HG03469 (cell line): Measurements from ENCODE around the gene C5orf15.
"Not testable (repeated sequence)": the region's sequence is repeated elsewhere in the genome, so short reads cannot be mapped to it uniquely, and the experiment has no call there.

Experiments used
- ATAC-seq: cut with Tn5 transposase; IDR thresholded peaks from one replicate; pipeline ENCODE4 v1.9.1; 2021; ENCODE audit warnings: mild to moderate bottlenecking, moderate library complexity, moderate number of reproducible peaks; ENCODE audit not compliant: unreplicated experiment

Gene C5orf15

DNA sequence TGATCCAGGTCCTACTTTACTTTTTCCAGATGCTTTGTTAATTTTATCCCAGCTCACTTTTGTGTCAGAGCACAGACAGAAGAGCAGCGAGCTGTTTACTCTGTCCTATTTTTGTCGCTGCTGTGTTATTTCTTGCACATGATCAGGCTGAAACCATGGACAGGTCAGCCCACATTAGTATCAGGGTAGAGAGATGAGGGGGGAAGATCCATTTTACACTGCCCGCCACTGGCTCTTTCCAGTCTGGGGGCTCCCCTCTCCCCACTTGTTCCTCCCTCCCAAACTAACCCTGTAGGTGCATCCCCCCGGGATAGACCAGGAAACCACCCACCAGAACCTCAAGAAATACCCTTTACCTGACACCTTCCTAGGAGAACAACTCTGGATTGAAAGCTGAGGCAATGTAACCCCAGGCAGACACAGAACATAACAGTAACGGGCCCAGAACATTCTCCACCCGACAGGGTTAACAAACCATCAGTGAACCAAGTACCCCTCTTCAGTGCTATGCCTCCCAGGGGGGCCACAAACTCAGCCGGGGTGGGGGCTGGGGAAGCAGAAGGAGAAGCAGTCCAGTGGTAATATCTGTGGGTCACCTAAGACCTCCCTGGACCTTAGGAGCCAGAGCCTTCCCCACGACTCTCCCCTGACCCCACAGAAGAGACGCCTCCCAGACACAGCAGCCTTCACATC lies 26.0 kb upstream of the C5orf15 start:
- ATAC-seq = no peak

DNA sequence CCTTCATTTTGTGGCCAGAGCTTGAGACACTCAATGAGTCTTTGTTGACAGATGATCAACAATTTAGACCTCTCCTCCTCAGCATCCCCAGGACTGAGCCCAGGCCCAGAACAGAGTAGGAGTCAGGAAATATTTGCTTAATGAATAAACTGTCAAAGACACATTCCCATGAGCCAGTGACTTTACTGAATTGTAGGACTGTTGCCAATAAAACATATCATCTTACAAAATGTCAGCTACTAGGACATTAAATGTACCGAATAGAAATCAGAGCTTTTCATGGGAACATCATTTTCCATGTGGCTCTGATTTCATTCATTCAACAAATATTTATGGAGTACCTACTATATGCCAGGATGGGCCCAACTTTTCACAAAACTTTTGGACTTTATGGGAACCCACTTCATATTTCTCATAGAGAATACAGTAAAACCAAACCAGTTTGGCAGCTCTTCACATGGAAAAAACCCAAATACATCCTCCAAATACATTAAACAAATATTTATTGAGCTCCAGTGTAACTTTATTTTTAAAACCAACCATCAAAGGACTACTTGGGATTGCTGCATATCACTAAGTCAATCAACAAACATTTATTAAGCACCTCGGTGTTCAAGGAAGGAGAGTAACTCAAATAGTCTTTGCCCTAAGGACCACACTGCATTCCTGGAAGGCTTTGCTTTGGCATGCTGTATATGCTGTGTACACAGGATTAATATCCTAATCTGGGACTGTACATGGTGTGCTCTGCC lies 24.9 kb upstream of the C5orf15 start:
- ATAC-seq = no peak

DNA sequence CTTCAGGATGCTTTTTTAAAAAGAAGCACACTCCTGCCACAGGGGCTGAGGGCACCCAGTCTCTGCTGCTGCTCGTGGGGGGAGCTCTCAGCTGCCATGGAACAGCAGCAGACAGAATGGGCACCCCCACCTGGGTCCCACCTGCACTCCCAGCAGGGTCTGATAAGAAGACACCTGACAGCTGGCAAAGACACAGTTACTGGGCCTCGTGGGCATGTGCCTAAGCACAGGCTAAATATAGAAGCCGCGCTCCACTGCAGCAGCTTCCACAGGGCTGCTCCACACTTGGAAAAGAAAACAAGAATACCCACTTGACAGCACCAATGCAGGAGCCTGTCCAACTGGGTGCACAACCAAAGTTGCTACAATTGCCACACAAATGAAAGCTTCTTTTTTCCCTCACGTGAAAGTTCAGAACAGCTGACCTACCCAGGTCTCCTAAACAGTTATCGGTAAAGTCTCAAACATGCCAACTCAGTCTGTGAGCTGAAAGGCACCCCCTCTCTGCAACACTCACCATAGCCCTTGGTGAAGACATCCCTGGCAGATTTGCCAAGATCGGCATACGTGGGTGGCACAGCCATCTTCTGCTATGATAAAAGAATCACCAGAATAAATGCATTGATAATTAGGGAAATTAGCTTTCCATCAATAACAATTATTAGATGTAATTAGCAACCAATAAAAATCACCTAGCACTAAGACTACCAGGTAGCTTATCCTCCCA lies 24.2 kb upstream of the C5orf15 start:
- no peak for ATAC-seq

DNA sequence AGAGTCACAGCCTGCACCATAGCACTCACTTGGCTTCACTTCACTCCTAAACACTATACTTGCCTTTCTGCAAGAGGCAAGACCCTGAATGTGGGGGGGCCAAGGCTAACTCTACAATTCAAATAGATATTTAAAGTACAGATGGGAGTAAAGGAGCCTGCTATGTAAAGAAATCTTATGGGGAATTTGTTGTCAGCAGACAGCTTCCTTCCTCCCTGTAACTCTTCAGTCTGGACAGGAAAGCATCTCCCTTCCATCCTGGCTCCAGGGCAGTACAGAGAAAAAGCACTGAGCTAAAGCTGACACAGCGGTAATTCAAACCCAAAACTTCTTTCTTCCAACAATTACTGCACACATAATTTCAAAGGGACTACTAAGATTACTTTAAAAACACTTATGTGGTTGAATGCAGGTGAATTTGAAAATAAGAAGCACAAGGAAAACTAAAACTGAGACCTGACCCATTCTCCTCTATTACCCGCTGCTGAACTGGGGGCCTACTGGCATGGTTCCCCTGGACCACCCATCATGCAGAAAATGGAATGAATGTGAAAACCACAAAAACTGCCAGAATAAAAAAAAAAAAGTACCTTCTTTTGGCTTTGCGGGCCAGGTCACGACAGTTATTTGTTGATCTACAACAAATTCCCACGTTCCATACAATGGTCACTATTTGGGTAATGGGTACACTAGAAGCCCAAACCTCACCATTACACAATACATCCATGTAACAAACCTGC lies 22.9 kb upstream of the C5orf15 start:
- no peak for ATAC-seq

DNA sequence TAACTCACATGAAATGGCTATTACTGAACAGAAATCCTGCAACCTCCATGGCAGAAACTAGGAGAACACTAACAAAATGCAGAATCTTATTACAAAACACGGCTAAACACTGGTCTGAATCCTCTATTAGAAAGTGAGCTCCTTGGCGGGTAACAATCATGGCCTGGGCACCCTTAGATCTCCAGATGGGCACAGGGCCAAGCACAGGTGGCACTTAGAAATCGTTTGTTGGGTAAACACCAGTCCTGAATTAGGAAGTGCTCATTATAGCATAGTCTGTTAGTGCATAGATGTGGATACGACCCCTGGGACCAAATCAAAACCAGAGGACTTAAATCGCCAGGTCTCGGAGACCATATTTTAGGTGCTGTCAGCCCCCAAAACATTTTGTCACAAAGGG lies 22.0 kb upstream of the C5orf15 start:
- no peak for ATAC-seq

DNA sequence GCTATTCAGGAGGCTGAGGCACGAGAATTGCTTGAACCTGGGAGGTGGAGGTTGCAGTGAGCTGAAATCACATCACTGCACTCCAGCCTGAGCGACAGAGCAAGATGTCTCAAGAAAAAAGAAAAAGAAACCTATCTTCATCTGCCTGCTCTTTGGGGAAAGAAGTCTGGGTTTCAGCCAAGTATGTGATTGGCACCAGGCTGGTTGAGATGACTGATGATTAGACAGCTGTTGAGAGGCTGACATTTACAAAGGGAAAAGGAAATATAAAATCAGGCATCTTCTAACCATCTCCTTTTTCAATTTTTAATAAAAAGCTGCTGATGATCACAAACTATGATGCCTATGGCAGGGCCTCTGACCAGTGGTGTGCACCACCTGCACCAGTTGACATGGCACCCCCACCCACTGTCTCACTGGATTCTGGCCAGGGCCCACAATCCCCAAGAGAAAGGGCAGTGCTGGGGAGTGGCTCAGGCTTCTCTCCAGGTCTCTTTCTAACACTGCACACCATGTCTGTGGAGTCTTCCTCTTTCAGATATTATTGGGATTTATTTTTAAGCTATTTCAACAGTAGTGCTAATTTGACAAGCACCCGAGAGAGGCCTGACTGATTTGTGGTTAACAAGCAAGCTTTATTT lies 17.2 kb upstream of the C5orf15 start:
- ATAC-seq = no peak

DNA sequence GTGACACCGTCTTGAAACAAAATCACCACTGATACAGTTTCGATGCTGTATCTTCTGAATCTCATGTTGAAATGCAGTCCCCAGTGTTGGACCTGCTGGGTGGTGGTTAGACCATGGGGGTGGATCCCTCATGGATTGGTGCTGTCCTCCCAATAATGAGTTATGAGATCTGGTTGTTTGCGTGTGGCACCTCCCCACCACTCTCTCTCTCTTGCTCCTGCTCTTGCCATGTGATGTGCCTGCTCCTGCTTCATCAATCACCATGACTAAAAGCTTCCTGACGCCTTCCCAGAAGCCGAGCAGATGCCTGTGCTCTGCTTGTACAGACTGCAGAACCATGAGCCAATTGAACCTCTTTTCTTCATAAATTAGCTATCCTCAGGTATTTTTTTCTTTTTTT lies 15.2 kb upstream of the C5orf15 start:
- ATAC-seq = no peak

DNA sequence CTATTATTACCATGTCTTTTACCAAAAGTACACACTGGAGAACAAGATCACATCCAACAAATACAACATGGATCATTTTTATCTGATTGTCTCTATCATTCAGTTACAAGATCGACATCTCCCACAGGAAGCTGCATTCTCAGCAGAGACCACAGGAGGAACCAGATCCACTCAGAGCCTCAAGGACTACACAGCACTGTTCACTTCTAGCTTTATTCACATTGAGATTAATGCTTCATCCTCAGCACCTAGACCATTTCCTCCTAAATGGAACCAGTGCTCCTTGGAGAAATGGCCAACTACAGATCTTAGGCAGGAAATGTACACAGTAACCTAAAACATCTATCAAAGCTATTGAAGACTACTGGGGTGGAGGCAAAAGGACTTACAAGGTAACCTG lies 13.3 kb upstream of the C5orf15 start:
- ATAC-seq = no peak

DNA sequence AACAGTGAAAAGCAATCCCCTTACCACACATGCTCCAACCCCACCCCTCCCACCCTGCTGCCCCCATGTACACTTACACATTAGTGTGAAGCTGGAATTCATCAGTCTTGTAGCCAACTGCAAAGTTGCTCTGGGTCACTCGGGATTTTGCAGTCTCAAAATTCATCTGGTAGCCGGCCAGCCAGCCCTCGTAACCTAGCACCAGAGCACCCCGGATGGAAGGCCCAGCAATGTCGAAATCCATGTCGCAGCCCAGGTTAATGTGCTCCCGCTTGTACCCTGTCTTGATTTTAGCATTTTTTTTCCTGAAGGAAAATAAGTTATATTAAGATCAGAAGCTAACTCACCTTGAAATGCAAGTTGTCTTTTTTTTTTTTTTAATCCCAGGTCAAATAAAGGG lies 12.2 kb upstream of the C5orf15 start:
- ATAC-seq = no peak

DNA sequence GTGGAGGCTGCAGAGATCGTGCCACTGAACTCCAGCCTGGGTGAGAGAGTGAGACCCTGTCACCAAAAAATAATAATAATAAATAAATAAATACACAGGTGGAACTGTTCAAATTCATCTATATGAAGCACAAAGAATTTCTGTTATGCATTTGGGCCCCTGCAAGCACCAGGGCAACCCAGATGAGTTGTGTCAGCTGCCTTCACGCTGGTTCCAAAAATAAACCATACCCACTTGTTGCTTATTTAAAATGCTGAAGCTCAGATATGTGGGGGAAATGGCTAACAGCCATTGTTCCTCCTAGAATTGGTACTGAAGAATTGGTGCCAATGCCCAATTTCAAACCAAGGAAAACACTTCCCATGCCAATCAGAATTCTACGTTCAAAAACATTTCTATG lies 10.5 kb upstream of the C5orf15 start:
- ATAC-seq = no peak

DNA sequence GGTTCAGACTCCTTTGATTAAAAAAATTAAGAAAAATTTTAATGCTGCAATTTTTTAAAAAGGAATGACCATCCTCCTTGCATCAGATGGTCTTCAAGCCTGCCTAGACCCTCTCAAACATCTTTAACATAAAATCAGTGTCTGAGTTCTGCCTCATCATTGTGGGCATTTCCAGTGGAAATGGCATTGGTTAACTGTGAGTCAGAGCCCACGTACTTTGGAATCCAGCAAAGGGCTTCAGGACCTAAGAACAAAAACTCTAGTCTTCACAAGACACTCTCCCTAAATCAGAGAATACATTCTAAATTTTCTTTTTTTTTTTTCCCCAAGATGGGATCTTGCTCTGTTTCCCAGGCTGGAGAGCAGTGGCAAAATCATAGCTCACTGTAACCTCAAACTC lies 9.4 kb upstream of the C5orf15 start:
- ATAC-seq = no peak

DNA sequence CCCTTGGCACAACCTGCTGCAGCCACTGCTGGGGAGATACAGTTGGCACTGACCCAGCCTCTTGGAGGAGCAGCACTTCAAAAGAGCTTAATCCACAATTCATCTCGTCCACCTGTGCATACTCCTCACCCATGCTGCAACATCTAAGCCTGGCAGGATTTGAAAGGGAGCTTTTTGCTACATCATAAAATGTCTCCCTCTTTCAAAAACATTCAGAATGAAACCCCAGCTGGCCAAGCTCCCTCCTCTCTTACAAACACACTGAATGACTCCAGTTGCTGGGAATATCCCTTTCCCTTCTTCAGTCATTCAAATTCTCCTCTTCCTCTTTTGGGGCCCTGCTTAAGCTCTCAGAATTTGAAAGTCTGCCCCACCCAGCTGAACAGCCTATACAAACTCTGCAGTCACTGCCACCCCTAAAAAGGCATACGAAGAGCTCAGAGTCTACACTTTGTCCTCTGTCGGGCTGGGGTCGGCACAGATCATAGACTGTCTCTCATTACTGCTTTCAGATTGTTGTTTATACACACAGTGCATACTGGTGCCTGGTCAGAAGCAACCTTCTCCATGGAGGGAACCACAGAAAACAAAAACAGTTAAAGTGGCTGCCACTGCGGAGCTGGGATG lies 8.8 kb upstream of the C5orf15 start:
- no peak for ATAC-seq

DNA sequence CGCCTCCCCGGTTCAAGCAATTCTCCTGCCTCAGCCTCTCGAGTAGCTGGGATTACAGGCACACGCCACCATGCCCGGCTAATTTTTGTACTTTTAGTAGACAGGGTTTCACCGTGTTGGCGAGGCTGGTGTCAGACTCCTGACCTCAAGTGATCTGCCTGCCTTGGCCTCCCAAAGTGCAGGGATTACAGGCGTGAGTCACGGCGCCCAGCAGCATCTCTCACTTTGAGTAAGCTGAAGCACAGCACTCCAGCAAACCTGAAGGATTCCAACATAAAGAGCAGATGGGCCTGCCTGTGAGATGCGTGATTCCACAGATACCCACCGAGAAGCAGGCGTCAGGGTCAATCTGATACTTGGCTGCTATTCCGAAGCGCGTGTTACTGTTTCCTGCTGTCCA lies 7.1 kb upstream of the C5orf15 start:
- ATAC-seq = not testable (repeated sequence)

DNA sequence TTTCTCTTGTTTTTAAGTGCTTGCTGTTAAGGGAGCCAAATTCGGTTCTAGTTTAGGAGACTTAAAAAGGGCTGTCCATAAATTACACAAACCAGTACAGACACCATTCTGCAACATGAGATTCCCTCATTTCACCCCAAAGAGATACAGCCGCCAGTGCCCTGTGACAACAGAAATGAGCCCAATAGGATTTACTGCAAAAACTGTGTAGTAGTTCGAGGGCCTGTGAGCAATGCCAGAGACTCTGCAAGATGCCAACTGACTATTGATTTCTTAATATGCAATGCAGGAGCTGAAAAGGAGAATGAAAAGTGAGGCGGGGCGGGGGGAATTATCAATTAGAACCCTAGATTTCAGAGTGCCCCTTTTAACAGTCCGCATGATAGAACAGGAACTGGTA lies 5.7 kb upstream of the C5orf15 start:
- no peak for ATAC-seq

DNA sequence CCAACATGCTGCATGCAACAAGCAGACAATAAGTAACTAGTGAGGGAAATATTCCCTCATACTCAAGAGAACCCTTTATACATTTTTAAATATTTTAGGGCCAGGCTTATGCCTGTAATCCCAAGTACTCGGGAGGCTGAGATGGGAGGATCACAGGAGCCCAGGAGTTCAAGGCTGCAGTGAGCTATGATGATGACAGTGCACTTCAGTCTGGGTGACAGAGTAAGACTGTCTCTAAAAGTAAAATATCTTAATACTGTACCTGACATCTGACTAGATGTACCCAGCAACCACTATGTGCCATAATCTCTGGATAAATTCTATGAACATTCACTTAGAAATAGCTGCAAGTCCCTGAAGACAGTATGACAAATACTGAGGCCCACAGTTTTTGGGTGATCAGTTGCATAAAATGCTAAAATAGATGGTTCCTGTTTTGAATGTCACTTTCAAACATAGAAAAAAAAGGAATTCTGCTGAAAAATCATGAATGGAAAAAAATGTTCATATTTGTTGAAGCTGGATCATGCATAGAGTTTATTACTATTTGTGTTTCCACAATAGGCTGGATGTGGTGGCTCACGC lies 2.0 kb upstream of the C5orf15 start:
- ATAC-seq = no peak

DNA sequence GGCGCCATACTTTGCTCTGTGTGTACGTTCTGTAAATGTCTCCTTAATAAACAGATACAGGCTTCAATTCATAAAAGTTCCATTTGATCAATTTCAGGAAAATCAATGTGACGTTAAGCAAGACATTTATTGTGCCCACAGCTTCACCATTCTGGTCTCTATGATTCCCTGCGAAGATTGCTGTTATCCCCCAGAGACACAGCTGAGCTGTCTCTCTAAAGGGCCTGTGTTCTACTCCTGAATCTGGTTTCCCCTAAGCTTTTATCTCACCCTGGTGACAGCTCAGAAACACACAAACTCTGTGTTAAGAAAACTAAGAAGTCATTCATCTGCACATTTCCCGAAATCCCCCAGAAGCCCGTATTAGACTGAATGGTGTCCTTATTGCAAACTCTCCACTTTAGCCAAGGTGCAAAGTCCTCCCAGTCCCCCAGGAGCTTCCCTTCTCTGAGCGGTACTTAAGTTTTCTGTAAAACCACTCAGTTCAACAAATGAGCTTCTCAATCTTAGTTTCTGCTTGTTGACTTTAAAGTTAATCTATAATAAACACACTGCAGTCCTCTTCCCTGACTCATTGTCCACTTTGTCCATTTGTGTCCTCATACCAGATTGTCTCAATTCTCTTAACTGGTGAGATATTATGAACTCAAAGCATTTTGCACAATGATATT lies 1.4 kb upstream of the C5orf15 start:
- no peak for ATAC-seq

DNA sequence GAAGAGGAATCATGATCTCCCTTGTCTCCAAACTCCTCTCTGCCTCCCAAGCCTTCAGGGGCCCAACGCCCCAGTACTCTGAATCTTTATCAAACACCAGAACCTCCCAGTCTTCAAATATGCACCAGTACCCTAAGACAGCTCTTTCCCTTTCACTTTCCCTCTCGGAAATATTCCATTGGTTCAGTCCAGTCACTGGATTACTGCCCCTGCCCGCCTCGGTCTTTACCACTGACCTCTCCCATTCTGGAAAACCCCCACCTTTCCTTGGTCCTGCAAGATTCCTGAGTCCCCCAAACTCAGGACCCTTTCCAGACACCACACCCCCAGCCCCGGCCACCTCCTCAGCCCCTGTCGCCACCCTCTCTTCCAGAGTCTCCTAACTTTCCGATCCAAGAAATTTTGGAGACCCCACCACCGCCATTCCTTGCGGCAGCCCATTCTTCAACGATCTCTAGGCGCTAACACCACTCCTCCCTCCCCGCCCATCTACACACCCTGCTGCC lies 674 bp downstream of the C5orf15 start:
- no peak for ATAC-seq

DNA sequence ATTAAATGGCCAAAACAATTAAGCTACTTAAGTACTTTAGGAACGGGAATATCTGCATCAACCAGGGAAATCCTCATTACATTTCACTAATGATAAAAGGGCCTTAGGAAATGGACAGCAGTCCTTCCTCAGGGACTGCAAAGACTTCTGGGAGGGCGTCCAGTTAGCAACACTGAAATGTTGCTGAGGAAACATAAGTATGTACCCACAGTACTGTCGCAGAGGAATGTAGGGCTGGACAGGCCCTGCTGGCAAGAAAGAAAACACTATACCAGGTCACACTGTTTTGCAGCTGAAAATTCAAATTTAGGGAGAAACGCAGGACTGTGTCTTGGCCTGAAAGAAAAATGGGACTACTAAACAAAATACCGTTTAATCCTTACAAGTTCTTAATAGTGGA lies 1.3 kb downstream of the C5orf15 start:
- no peak for ATAC-seq

DNA sequence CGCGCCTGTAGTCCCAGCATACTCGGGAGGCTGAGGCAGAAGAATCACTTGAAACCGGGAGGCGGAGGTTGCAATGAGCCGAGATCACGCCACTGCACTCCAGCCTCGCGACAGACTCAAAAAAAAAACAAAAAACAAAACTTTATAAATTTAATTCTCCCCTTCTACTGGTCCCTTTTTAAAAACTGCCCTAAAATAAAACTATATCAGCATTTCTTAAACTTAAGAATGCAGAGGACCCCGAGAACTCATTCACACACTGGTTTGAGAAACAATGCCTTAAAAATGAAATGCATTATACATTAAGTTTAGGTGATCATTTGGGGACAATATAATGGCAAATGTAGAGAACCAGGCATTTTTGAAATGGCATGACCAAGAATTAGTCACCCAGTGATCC lies 2.3 kb downstream of the C5orf15 start:
- ATAC-seq = no peak
